HG03378 (cell line): ENCODE data around the gene NFYA.

ENCODE experiments used
- ATAC-seq: cut with Tn5 transposase; IDR thresholded peaks from one replicate; pipeline ENCODE4 v1.9.1; 2021; ENCODE audit warnings: mild to moderate bottlenecking, moderate library complexity; ENCODE audit not compliant: unreplicated experiment

Gene NFYA

GRCh38 chr6:41046084-41046483, 26.7 kb upstream of the NFYA start:
- no peak for ATAC-seq

- ATAC-seq: no peak
These were observed 25.5 kb upstream of the NFYA start for GRCh38 chr6:41047306-41047705.

- ATAC-seq: no peak
These were observed 24.7 kb upstream of the NFYA start for GRCh38 chr6:41047745-41048732.

GRCh38 chr6:41049521-41049920, 23.3 kb upstream of the NFYA start:
- no peak for ATAC-seq

GRCh38 chr6:41049955-41050354, 22.8 kb upstream of the NFYA start:
- no peak for ATAC-seq

GRCh38 chr6:41050536-41050935, 22.2 kb upstream of the NFYA start:
- ATAC-seq: no peak

GRCh38 chr6:41051873-41052272, 20.9 kb upstream of the NFYA start:
- ATAC-seq: no peak

- no peak for ATAC-seq
These were observed 19.7 kb upstream of the NFYA start, which contains the start of gene APOBEC2 for GRCh38 chr6:41053041-41053440. APOBEC2 (plus strand) TSS chr6:41053202; CDS start chr6:41053348, 146 bp downstream.

- ATAC-seq: no peak
These were observed 18.3 kb upstream of the NFYA start for GRCh38 chr6:41054511-41054910.

- no peak for ATAC-seq
These were observed 17.6 kb upstream of the NFYA start for GRCh38 chr6:41055149-41055548.

GRCh38 chr6:41056768-41057490, 15.8 kb upstream of the NFYA start:
- no peak for ATAC-seq

GRCh38 chr6:41058783-41059181, 14.0 kb upstream of the NFYA start:
- ATAC-seq: no peak

- no peak for ATAC-seq
These were observed 13.2 kb upstream of the NFYA start for GRCh38 chr6:41059556-41059955.

- ATAC-seq: no peak
These were observed 11.5 kb upstream of the NFYA start for GRCh38 chr6:41061196-41061726.

- ATAC-seq: no peak
These were observed 10.7 kb upstream of the NFYA start for GRCh38 chr6:41062056-41062455.

GRCh38 chr6:41063884-41064285, 8.9 kb upstream of the NFYA start:
- ATAC-seq: no peak

- no peak for ATAC-seq
These were observed 7.9 kb upstream of the NFYA start for GRCh38 chr6:41064841-41065240.

GRCh38 chr6:41065550-41066026, 7.2 kb upstream of the NFYA start:
- ATAC-seq: no peak

- ATAC-seq: no peak
These were observed 5.9 kb upstream of the NFYA start for GRCh38 chr6:41066867-41067304.

GRCh38 chr6:41071501-41071922, 1.3 kb upstream of the NFYA start:
- ATAC-seq: no peak
